GM13977 (cell line): Measurements from ENCODE around the gene ACTL8.

ENCODE experiments used
- DNase-seq: peaks from one replicate; pipeline ENCODE4 v3.0.0; 2012; ENCODE audit warnings: low spot score
- in situ Hi-C: fragments of 300-500 bp; cut with MboI; formaldehyde crosslinking; loops from one replicate; pipeline ENCODE4 v1.12.0; 2022; ENCODE audit warnings: low sequenced_read_pairs, low pct_unique_long_range_greater_than_20kb, mixed read lengths, inconsistent platforms; ENCODE audit not compliant: unreplicated experiment
- TF ChIP-seq, protein P1 (sequence below): IDR thresholded peaks from 2 replicates; pipeline ENCODE4 v1.5.1; 2012; ENCODE audit warnings: mild to moderate bottlenecking, control low read depth; ENCODE audit not compliant: insufficient read depth; ENCODE audit errors: extremely low read depth, missing control alignments

ACTL8 gene

DNA sequence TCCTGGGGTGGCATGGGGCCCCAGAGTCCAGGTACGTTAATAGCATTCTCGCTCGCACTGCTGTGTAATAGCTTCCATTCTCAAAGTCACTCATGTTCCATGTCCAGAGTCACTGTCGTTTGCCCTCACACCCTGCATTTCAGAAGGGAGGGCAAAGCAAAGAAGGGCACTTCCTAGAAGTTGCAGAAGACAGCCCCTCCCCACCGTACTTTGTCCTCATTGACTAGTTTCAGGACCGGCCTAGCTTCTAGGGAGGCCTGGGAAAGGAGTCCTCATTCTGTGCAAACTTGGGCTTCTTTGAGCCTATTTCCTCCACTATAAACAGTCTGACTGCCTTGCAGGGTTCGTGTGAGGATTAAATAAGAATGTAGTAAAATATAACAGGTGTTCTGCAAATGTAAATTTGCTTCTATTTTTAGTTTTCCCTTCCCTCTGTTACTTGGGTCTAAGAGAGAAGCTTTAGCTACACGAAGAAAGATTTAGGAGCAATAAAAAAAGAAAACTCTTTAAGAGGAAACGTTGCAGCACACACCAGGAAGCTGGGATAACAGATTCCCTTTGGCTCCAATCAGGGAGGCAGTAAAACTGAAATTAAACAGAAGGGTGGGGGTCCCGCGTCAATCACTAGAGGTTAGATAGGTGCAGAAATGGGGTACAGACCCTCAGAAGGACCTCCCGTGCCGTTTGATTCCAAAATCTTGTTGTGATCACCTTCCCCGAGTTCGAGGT is 40.1 kb downstream of the ACTL8 start:
- in situ Hi-C loops = no loop called here
- TF ChIP-seq, protein P1, sequence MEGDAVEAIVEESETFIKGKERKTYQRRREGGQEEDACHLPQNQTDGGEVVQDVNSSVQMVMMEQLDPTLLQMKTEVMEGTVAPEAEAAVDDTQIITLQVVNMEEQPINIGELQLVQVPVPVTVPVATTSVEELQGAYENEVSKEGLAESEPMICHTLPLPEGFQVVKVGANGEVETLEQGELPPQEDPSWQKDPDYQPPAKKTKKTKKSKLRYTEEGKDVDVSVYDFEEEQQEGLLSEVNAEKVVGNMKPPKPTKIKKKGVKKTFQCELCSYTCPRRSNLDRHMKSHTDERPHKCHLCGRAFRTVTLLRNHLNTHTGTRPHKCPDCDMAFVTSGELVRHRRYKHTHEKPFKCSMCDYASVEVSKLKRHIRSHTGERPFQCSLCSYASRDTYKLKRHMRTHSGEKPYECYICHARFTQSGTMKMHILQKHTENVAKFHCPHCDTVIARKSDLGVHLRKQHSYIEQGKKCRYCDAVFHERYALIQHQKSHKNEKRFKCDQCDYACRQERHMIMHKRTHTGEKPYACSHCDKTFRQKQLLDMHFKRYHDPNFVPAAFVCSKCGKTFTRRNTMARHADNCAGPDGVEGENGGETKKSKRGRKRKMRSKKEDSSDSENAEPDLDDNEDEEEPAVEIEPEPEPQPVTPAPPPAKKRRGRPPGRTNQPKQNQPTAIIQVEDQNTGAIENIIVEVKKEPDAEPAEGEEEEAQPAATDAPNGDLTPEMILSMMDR = no peak
- no peak for DNase-seq

DNA sequence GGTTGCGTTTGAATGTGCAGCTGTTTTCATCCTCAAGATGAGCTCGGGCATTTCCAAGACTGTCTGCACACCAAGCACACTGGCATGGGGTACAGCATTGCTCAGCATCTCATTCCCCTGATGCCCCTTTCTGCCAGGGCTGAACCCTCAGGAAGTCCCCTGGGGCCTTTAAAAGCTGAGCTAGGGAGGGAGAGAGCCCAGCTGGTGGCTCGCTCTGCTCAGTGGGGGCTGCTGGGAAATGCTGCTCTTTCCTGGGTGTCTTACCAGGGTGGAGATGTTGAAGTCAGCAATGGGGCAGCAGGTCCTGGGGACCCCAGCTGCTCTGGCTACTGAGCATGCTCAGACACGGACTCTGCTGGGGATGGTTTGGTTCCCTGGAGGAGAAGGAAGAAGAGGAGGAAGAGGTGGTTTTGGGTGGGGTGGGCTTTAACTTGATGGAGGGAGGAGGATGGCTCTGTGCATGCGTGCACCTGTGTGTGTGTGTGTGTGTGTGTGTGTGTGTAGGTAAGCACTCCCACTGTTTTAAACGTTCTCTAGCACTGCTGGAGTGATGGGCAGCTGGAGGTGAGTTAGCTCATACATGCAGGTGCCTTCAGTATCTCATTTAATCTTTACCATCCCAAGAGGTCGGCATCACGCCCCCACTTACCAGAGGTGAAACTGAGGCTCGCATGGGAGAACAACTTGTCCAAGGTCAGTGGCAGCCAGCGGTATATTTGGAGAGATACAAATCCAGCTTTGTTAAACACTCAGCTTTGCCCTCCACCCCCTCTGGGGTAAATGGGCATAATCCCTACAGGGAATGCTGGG is 40.9 kb downstream of the ACTL8 start:
- DNase-seq = no peak

DNA sequence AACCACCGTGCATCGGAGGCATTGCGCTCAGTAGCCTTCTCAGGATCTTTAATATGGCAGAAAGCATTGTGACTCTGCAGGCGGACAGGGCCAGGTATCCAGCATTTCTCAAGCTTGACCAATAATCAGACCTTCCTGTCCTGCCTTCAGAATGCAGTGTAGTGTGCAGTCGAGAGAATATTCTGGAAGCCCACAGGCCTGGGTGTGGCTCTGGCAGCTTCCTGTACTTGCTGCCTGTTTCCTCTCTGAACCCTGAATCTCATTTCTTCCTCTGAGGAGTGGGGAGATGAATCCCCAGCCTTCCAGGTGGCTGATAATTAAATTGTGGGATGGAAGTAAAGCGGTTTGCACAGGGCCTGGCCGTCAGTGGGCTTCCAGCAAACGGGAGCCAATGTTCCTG is 42.3 kb downstream of the ACTL8 start:
- TF ChIP-seq, protein P1 = no peak
- DNase-seq = no peak
- in situ Hi-C loops = no loop called here

More for the DNA sequence above, 40.9 kb downstream of the ACTL8 start:
- in situ Hi-C loops = no loop called here
- TF ChIP-seq, protein P1 = no peak

DNA sequence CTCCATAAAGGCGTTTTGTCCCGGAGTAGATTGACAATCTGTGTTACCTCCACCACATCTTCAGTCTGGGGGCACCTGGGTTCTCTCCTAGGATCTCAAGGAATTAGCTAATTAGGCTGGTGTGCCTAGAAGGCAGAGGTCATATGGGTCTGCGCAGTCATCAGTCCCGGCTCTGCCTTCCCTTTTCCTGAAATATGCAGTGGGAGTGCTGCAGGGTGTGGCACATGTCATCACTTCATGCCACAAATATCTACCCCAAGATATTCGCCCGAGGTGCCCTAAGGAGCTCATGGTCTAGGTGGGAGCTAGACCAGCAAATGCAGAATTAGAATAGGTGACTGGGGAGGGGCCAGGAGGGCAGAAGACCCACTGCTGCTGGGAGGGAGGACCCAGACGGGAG is 42.9 kb downstream of the ACTL8 start:
- TF ChIP-seq, protein P1 = no peak
- DNase-seq = no peak
- in situ Hi-C loops = no loop called here

DNA sequence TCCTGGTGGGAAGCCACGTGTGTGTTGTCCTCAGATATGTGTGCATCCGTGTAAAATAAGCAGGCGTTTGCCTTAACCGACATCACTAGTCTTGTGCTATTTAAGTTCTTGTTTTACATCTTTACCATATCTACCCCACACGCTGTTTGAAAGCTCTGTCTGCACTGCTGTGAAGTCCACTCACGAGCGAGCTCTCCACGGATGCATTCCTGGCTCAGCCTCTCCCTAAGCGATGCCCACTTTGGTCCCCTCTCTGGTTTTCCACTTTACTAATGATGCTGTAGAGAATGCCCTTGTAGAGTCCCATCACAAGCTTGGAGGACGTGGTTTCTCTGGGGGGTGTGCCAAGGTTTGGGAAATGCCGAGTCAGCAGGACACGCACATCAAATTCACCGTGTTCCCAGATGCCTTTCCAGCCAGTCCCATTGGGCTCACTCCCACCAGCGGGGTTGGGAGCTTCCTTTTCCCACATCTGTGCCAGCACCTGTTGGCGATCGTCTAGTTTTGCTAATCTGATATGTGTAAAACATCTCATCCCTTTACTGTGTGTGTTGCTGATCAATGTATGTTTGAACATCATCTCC is 43.8 kb downstream of the ACTL8 start:
- no peak for DNase-seq
- in situ Hi-C loops = no loop called here
- TF ChIP-seq, protein P1 = no peak

DNA sequence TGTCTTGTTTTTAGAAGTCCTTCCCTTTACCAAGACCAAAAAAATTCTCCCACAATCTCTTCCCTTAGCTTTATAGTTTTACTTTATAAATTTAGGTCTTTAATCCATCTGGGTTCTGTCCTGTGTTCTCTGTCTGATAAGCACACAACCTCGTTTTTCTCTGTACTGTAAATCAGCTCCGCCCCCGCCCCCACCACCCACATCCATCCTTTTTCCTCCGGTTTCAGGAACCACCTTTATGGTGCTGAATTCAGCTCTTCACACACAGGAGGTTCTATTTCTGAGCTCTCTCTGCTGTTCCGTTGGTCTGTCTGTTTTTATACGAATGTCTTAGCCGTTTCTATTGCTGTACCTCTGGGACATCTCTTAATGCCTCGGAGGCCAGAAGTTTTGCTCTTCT is 44.5 kb downstream of the ACTL8 start:
- in situ Hi-C loops = no loop called here
- TF ChIP-seq, protein P1 = no peak
- DNase-seq = no peak
